RWPE1 (cell line): Measurements from ENCODE around the gene GBF1.

Experiments
- CTCF ChIA-PET: fragments of 350-600 bp; sonication (Branson Sonifier 250); formaldehyde crosslinking; extraction: SDS; loops from one replicate; lab custom pipeline; 2021; lab: Yijun Ruan, JAX
- POLR2A ChIA-PET: fragments of 400-600 bp; formaldehyde crosslinking; extraction: SDS; loops from one replicate; lab custom pipeline; 2020; ENCODE audit warnings: antibody characterized with exemption; ENCODE audit not compliant: low non-redundant PET; lab: Yijun Ruan, JAX
- DNase-seq: peaks from one replicate; pipeline ENCODE4 v3.0.0; 2012; ENCODE audit warnings: low spot score
- H3K27ac ChIP-seq: fragments of 450-650 bp; 2 replicates; pipeline ENCODE4 v1.5.1; 2017
- CTCF ChIP-seq: fragments of 450-650 bp; conservative IDR thresholded peaks from 2 replicates; pipeline ENCODE4 v1.5.1; 2017; ENCODE audit warnings: low read depth, mild to moderate bottlenecking

Gene GBF1

GRCh38 chr10:102429468-102429867 is 184.1 kb downstream of the GBF1 start:
- ChIA-PET CTCF (no interaction called here), POLR2A (interaction anchor here (0.6 to 0.7 kb wide), 3 partner anchors 31 to 307 kb away, joined by 3 to 4 read pairs (median 4); no protein-coding TSS in a partner anchor)

GRCh38 chr10:102431452-102432124 is 186.3 kb downstream of the GBF1 start:
- peak overlapping the region; percentile 84 for H3K27ac ChIP-seq
- ChIA-PET POLR2A (interaction anchor here (1.4 kb wide), 1 partner anchor 8 kb away, joined by 3 read pairs; no protein-coding TSS in a partner anchor), CTCF (interaction anchor here (0.7 to 1.7 kb wide), 5 partner anchors 10 to 47 kb away, joined by 3 to 8 read pairs (median 4); partner anchors contain the start of gene C10orf95)
- DNase-seq, result peak; percentile 33
- TF ChIP-seq CTCF, result no peak

More at GRCh38 chr10:102429468-102429867, 184.1 kb downstream of the GBF1 start:
- H3K27ac ChIP-seq, result no peak overlapping the region
- DNase-seq, result no peak
- TF ChIP-seq CTCF, result no peak
